ENCODE results near the gene JMJD6.

Gene JMJD6

GRCh38 chr17:76678330-76678729, 48.1 kb downstream of the JMJD6 start:
- peak; percentile 18 for DNase-seq

- no peak for DNase-seq
Observed at GRCh38 chr17:76677406-76677805, 49.0 kb downstream of the JMJD6 start.

- DNase-seq: no peak
Observed at GRCh38 chr17:76676629-76677028, 49.8 kb downstream of the JMJD6 start.

- no peak for DNase-seq
Observed at GRCh38 chr17:76675648-76676047, 50.8 kb downstream of the JMJD6 start.

GRCh38 chr17:76674600-76674999, 51.8 kb downstream of the JMJD6 start:
- no peak for DNase-seq

GRCh38 chr17:76673729-76674128, 52.7 kb downstream of the JMJD6 start:
- DNase-seq: no peak

- no peak for DNase-seq
Observed at GRCh38 chr17:76672892-76673291, 53.5 kb downstream of the JMJD6 start.

GRCh38 chr17:76672270-76672851, 54.0 kb downstream of the JMJD6 start:
- no peak for DNase-seq

GRCh38 chr17:76671912-76672262, 54.5 kb downstream of the JMJD6 start:
- no peak for DNase-seq

GRCh38 chr17:76671123-76671911, 55.1 kb downstream of the JMJD6 start:
- peak; percentile 98 for DNase-seq

GRCh38 chr17:76670718-76671122, 55.7 kb downstream of the JMJD6 start:
- no peak for DNase-seq

- no peak for DNase-seq
Observed at GRCh38 chr17:76670020-76670717, 56.2 kb downstream of the JMJD6 start.

Measured in activated CD4-positive, alpha-beta T cell treated with anti-CD3 and anti-CD28 coated beads, Interleukin-2, amount 50 U/mL, for 1 hour (primary cell).